ENCODE data around the gene IL11. TPM values are rescaled to one million over a fixed set of nuclear protein-coding genes. Genes with fewer than 3 reads are reported as not detected.
"Not testable (repeated sequence)": the region's sequence is repeated elsewhere in the genome, so short reads cannot be mapped to it uniquely, and the experiment has no call there.

Gene IL11
- total RNA-seq, 2 experiments from 2014 or later = 0.26 to 0.34 TPM

GRCh38 chr19:55406091-55406825 is 36.0 kb upstream of the IL11 start:
- peaks cover 4% of the 10 kb centered on the region for H3K27me3 Mint-ChIP-seq (ENCODE audit: low read depth)
- peaks cover 69% of the 10 kb centered on the region for H3K36me3 Mint-ChIP-seq (ENCODE audit: low read depth)
- H3K9me3 Mint-ChIP-seq (ENCODE audit: insufficient read depth) = peaks cover 7% of the 10 kb centered on the region
- H3K4me3 Mint-ChIP-seq = peak overlapping the region; percentile 96
- peak overlapping the region; percentile 90 for H3K27ac Mint-ChIP-seq
- CTCF ChIA-PET = interaction anchor here (1.4 to 2.0 kb wide), 3 partner anchors 12 to 114 kb away, joined by 3 to 5 read pairs (median 4); no protein-coding TSS in a partner anchor
- DNase-seq = no peak
- H3K4me1 Mint-ChIP-seq (ENCODE audit: low read depth) = peaks cover 51% of the 10 kb centered on the region
- POLR2A ChIA-PET = interaction anchor here (0.7 to 10.8 kb wide), 7 partner anchors 9 to 232 kb away, joined by 3 to 213 read pairs (median 6); partner anchors contain the start of genes RPL28 and TMEM238
- ATAC-seq = no peak

- no peak for DNase-seq
- H3K9me3 Mint-ChIP-seq (ENCODE audit: insufficient read depth) = peaks cover 7% of the 10 kb centered on the region
- CTCF ChIA-PET = interaction anchor here (1.4 to 2.0 kb wide), 2 partner anchors 13 to 99 kb away, joined by 3 to 4 read pairs; no protein-coding TSS in a partner anchor
- peaks cover 75% of the 10 kb centered on the region for H3K36me3 Mint-ChIP-seq (ENCODE audit: low read depth)
- peaks cover 51% of the 10 kb centered on the region for H3K4me1 Mint-ChIP-seq (ENCODE audit: low read depth)
- H3K27me3 Mint-ChIP-seq (ENCODE audit: low read depth) = no peaks in the 10 kb centered on the region
- no peak for ATAC-seq
- peak overlapping the region; percentile 96 for H3K4me3 Mint-ChIP-seq
- POLR2A ChIA-PET = interaction anchor here (0.7 to 10.8 kb wide), 4 partner anchors 8 to 232 kb away, joined by 3 to 213 read pairs (median 12); partner anchors contain the start of genes RPL28 and TMEM238
- H3K27ac Mint-ChIP-seq = peak overlapping the region; percentile 90
These were observed 35.4 kb upstream of the IL11 start for GRCh38 chr19:55405638-55406037.

GRCh38 chr19:55402509-55402908 is 32.2 kb upstream of the IL11 start:
- Mint-ChIP-seq H3K36me3 (ENCODE audit: low read depth) (peaks cover 70% of the 10 kb centered on the region), H3K4me3 (no peak overlapping the region), H3K9me3 (ENCODE audit: insufficient read depth) (no peaks in the 10 kb centered on the region), H3K27ac (no peak overlapping the region), H3K27me3 (ENCODE audit: low read depth) (no peaks in the 10 kb centered on the region), H3K4me1 (ENCODE audit: low read depth) (peaks cover 54% of the 10 kb centered on the region)
- ATAC-seq (no peak), DNase-seq (no peak)
- ChIA-PET POLR2A (interaction anchor here (0.5 to 10.8 kb wide), 4 partner anchors 14 to 99 kb away, joined by 3 to 213 read pairs (median 3); partner anchors contain the start of genes KMT5C, RPL28 and TMEM238), CTCF (interaction anchor here (1.1 kb wide), 1 partner anchor 15 kb away, joined by 3 read pairs; no protein-coding TSS in a partner anchor)

- POLR2A ChIA-PET = interaction anchor here (10.8 kb wide), 1 partner anchor 13 kb away, joined by 213 read pairs; the partner anchor contains the start of genes RPL28 and TMEM238
- H3K27me3 Mint-ChIP-seq (ENCODE audit: low read depth); H3K27ac Mint-ChIP-seq; CTCF ChIA-PET; H3K9me3 Mint-ChIP-seq (ENCODE audit: insufficient read depth); ATAC-seq; H3K4me3 Mint-ChIP-seq; DNase-seq: not testable (repeated sequence)
- peaks cover 51% of the 10 kb centered on the region for H3K4me1 Mint-ChIP-seq (ENCODE audit: low read depth)
- peaks cover 63% of the 10 kb centered on the region for H3K36me3 Mint-ChIP-seq (ENCODE audit: low read depth)
These were observed 31.1 kb upstream of the IL11 start for GRCh38 chr19:55401390-55401789.

GRCh38 chr19:55400281-55401087 is 30.2 kb upstream of the IL11 start:
- ATAC-seq (no peak), DNase-seq (no peak)
- H3K36me3 Mint-ChIP-seq (ENCODE audit: low read depth) = peaks cover 54% of the 10 kb centered on the region
- no peaks in the 10 kb centered on the region for H3K27me3 Mint-ChIP-seq (ENCODE audit: low read depth)
- ChIA-PET CTCF (no interaction called here), POLR2A (interaction anchor here (10.8 kb wide), 1 partner anchor 12 kb away, joined by 213 read pairs; the partner anchor contains the start of genes RPL28 and TMEM238)
- H3K4me3 Mint-ChIP-seq = no peak overlapping the region
- no peaks in the 10 kb centered on the region for H3K9me3 Mint-ChIP-seq (ENCODE audit: insufficient read depth)
- peaks cover 42% of the 10 kb centered on the region for H3K4me1 Mint-ChIP-seq (ENCODE audit: low read depth)
- H3K27ac Mint-ChIP-seq = no peak overlapping the region

GRCh38 chr19:55398200-55398925 is 28.1 kb upstream of the IL11 start:
- Mint-ChIP-seq H3K9me3 (ENCODE audit: insufficient read depth) (no peaks in the 10 kb centered on the region), H3K36me3 (ENCODE audit: low read depth) (peaks cover 38% of the 10 kb centered on the region), H3K4me1 (ENCODE audit: low read depth) (peaks cover 31% of the 10 kb centered on the region), H3K27ac (peak overlapping the region; percentile 40), H3K4me3 (no peak overlapping the region), H3K27me3 (ENCODE audit: low read depth) (no peaks in the 10 kb centered on the region)
- ChIA-PET POLR2A (interaction anchor here (0.6 to 10.8 kb wide), 5 partner anchors 8 to 933 kb away, joined by 3 to 213 read pairs (median 3); partner anchors contain the start of genes KMT5C, RPL28, TMEM238 and UBE2S), CTCF (no interaction called here)
- ATAC-seq (no peak), DNase-seq (no peak)

- no peaks in the 10 kb centered on the region for H3K27me3 Mint-ChIP-seq (ENCODE audit: low read depth)
- POLR2A ChIA-PET = interaction anchor here (14.2 kb wide), 1 partner anchor 10 kb away, joined by 213 read pairs; the partner anchor contains the start of gene UBE2S
- H3K27ac Mint-ChIP-seq = no peak overlapping the region
These were observed 22.8 kb upstream of the IL11 start for GRCh38 chr19:55392820-55393761.

GRCh38 chr19:55391702-55392615 is 21.7 kb upstream of the IL11 start:
- ChIA-PET CTCF (no interaction called here), POLR2A (interaction anchor here (14.2 kb wide), 1 partner anchor 11 kb away, joined by 213 read pairs; the partner anchor contains the start of gene UBE2S)
- H3K9me3 Mint-ChIP-seq (ENCODE audit: insufficient read depth) = no peaks in the 10 kb centered on the region
- peaks cover 40% of the 10 kb centered on the region for H3K36me3 Mint-ChIP-seq (ENCODE audit: low read depth)
- DNase-seq = no peak
- H3K27ac Mint-ChIP-seq = no peak overlapping the region
- H3K4me1 Mint-ChIP-seq (ENCODE audit: low read depth) = peaks cover 36% of the 10 kb centered on the region
- no peaks in the 10 kb centered on the region for H3K27me3 Mint-ChIP-seq (ENCODE audit: low read depth)
- no peak overlapping the region for H3K4me3 Mint-ChIP-seq
- ATAC-seq = no peak

More at GRCh38 chr19:55392820-55393761, 22.8 kb upstream of the IL11 start:
- peaks cover 29% of the 10 kb centered on the region for H3K4me1 Mint-ChIP-seq (ENCODE audit: low read depth)
- no peak overlapping the region for H3K4me3 Mint-ChIP-seq
- CTCF ChIA-PET = no interaction called here
- peaks cover 29% of the 10 kb centered on the region for H3K36me3 Mint-ChIP-seq (ENCODE audit: low read depth)
- no peak for ATAC-seq
- H3K9me3 Mint-ChIP-seq (ENCODE audit: insufficient read depth) = no peaks in the 10 kb centered on the region
- DNase-seq = no peak

GRCh38 chr19:55391191-55391670 is 21.0 kb upstream of the IL11 start:
- H3K27me3 Mint-ChIP-seq (ENCODE audit: low read depth) = no peaks in the 10 kb centered on the region
- ChIA-PET POLR2A (interaction anchor here (14.2 kb wide), 1 partner anchor 12 kb away, joined by 213 read pairs; the partner anchor contains the start of gene UBE2S), CTCF (no interaction called here)
- H3K4me1 Mint-ChIP-seq (ENCODE audit: low read depth) = peaks cover 41% of the 10 kb centered on the region
- no peak overlapping the region for H3K27ac Mint-ChIP-seq
- no peak overlapping the region for H3K4me3 Mint-ChIP-seq
- no peak for ATAC-seq
- no peak for DNase-seq
- H3K9me3 Mint-ChIP-seq (ENCODE audit: insufficient read depth) = no peaks in the 10 kb centered on the region
- H3K36me3 Mint-ChIP-seq (ENCODE audit: low read depth) = peaks cover 47% of the 10 kb centered on the region
